Muscle layer of duodenum (tissue), 2 donors: ENCODE measurements around the gene JAKMIP1.

Experiments
- H3K27ac ChIP-seq: one replicate; pipeline ENCODE4 v1.7.0; 2013; ENCODE audit warnings: mild to moderate bottlenecking, low read length
- H3K27me3 ChIP-seq: one replicate; pipeline ENCODE4 v1.7.0; 2013; ENCODE audit warnings: low read depth, mild to moderate bottlenecking, control low read depth, low read length
- H3K36me3 ChIP-seq, 2 donors: one replicate each; pipeline ENCODE4 v1.7.0; 2013; ENCODE audit warnings: low read length in 2 of 2, control low read depth in 1 of 2, mild to moderate bottlenecking in 1 of 2; ENCODE audit not compliant: insufficient read depth in 2 of 2, control insufficient read depth in 1 of 2
- H3K4me1 ChIP-seq, 2 donors: one replicate each; pipeline ENCODE4 v1.7.0; 2013; ENCODE audit warnings: low read length in 2 of 2, mild to moderate bottlenecking in 2 of 2, control low read depth in 1 of 2, moderate library complexity in 1 of 2; ENCODE audit not compliant: insufficient read depth in 2 of 2, control insufficient read depth in 1 of 2
- H3K4me3 ChIP-seq, 2 donors: one replicate each; pipeline ENCODE4 v1.7.0; 2013; ENCODE audit warnings: low read length in 2 of 2, low read depth in 1 of 2, mild to moderate bottlenecking in 1 of 2
- H3K9me3 ChIP-seq, 2 donors: one replicate each; pipeline ENCODE4 v1.7.0; 2013; ENCODE audit warnings: low read length in 2 of 2, control low read depth in 1 of 2, mild to moderate bottlenecking in 1 of 2; ENCODE audit not compliant: control insufficient read depth in 1 of 2
- donor health status: healthy.

JAKMIP1 gene

DNA sequence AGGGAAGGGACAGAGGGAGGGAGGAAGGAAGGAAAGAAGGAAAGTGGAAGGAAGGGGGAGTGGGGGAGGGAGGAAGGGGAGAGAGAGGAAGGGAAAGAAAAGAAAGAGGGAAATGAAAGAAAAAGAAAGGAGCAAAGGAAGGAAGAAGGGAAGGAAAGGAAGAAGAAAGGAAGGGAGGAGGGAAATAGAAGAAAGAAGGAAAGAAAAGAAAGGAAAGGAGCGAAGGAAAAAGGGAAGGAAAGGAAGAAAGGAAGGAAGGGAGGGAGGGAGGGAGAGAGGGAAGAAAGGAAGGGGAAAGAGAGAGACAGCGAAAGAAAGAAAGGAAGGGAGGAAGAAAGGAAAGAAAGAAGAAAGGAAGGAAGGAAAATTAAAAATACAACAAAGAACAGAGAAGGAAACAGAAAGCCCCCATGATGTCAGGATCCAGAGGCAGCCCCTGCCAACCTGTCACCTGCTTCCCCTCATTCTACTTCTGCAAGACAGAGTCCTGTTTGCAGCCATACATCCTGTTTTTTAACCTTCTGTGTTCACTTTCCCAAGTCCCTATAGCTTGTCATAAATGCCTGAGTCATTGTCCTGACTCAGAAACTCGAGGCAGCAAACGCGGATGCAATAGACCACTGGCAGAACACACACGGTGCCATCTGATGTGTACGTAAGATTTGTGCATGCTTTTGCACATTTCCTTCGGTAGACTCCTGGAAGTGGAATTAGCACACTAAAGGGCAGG lies 105.2 kb downstream of the JAKMIP1 start:
- Histone ChIP-seq H3K27ac (no peak overlapping the region), H3K9me3 (peaks cover 0 to 3% of the 10 kb centered on the region in 2 donors), H3K27me3 (no peaks in the 10 kb centered on the region), H3K36me3 (no peaks in the 10 kb centered on the region), H3K4me3 (no peak overlapping the region), H3K4me1 (no peaks in the 10 kb centered on the region)

DNA sequence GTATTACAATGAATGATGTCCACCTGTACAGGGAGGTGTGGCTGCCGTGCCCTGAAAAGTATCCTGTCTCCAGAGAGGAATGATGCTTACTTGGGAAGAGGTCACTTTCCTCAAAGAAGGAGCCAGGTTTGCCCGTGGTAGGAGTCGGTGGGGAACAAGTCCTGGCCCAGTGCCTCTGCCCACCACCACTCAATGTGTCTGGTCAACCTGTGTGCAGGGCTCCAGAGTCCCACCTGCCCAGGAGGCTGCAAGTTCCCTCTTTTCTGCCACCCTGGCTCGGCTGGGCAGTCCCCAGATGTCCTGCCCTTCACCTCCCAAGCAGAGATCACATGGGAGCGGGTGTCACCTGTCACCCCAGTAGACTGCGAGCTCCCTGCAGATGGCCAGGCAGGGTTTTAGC lies 106.7 kb downstream of the JAKMIP1 start:
- no peaks in the 10 kb centered on the region for H3K27me3 ChIP-seq
- no peak overlapping the region for H3K4me3 ChIP-seq
- H3K36me3 ChIP-seq = no peaks in the 10 kb centered on the region
- H3K9me3 ChIP-seq = no peaks in the 10 kb centered on the region
- no peaks in the 10 kb centered on the region for H3K4me1 ChIP-seq
- no peak overlapping the region for H3K27ac ChIP-seq

DNA sequence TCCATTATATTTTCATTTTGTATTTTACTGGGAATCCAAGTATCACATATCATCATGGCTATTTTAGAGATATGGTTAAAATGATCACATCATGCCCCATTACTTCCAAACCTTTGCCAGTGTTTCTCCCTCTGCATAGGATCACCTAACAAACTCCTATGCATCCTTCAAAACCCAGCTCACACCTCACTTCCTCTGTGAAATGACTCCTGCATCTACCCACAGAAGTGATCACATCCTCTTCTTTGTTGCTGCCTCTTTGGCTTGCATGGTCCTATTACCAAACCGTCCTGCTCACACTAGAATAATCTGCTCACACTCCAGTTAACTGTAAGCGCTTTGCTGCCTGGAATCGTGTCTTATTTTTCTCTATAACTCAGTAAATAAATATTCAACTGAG lies 107.4 kb downstream of the JAKMIP1 start:
- no peaks in the 10 kb centered on the region for H3K9me3 ChIP-seq
- H3K4me1 ChIP-seq = no peaks in the 10 kb centered on the region
- no peaks in the 10 kb centered on the region for H3K36me3 ChIP-seq
- H3K27me3 ChIP-seq = no peaks in the 10 kb centered on the region
- no peak overlapping the region for H3K4me3 ChIP-seq
- H3K27ac ChIP-seq = no peak overlapping the region

DNA sequence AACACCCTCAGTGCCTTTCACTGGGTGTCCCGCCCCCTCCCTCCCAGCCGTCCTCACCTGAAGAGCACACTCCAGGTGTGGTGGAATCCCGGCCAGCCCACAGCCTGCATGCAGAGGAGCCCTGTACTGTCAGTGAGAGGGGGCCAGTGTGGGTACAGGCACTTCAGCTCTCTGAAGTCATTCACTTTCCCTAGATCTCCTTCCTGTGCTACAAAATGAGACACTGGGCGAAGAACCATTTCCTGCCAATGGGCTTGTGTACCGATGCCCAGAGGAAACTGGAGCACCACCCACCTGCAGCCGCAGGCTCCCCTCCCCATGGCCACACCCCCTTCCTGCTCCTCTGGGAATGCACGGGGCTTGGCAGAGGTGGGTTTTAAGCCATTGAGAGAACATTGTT lies 108.2 kb downstream of the JAKMIP1 start:
- Histone ChIP-seq H3K27ac (no peak overlapping the region), H3K27me3 (no peaks in the 10 kb centered on the region)

DNA sequence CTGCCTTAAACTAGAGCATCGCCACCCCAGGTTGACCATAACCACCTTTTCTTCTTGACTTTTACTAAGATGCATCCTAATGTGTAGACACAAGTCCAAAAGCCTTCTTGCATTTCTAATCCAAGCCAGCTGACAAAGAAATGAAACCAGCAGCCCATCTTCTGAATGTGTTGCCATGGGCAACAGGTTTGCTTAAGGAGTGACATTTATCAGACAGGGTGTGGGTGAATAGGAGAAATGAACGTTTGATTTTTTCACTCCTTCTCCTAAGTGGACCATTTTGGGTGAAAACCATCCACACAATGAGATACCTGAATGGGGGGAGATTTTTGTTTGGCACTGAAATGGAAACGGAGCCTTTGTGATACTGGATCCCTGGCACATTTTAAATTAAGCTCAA lies 109.4 kb downstream of the JAKMIP1 start:
- Histone ChIP-seq H3K4me3 (no peak overlapping the region), H3K27ac (no peak overlapping the region), H3K4me1 (no peaks in the 10 kb centered on the region), H3K9me3 (no peaks in the 10 kb centered on the region), H3K36me3 (no peaks in the 10 kb centered on the region), H3K27me3 (no peaks in the 10 kb centered on the region)

More for the DNA sequence above, 108.2 kb downstream of the JAKMIP1 start:
- Histone ChIP-seq H3K36me3 (no peaks in the 10 kb centered on the region), H3K9me3 (no peaks in the 10 kb centered on the region), H3K4me1 (no peaks in the 10 kb centered on the region), H3K4me3 (no peak overlapping the region)

DNA sequence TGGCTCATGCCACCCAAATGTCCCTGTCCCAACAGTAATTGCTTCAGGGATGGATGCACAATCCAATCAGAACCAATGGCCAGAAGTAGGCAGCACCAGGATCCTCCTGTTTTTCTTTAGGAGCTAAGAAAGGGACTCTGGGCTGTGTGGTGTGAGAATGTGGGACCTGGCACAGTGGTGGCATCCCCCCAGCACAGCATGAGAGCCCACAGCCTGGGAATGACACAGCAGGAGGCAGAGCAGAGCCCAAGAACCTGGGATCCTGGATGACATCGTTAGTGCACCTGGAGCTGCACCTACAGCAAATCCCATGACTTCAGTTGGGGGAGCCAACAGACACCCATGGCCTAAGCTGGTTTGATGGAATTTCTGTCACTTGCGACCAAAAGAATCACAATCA lies 111.4 kb downstream of the JAKMIP1 start:
- Histone ChIP-seq H3K9me3 (no peaks in the 10 kb centered on the region), H3K27ac (no peak overlapping the region), H3K27me3 (no peaks in the 10 kb centered on the region), H3K4me3 (no peak overlapping the region), H3K36me3 (no peaks in the 10 kb centered on the region), H3K4me1 (no peaks in the 10 kb centered on the region)

DNA sequence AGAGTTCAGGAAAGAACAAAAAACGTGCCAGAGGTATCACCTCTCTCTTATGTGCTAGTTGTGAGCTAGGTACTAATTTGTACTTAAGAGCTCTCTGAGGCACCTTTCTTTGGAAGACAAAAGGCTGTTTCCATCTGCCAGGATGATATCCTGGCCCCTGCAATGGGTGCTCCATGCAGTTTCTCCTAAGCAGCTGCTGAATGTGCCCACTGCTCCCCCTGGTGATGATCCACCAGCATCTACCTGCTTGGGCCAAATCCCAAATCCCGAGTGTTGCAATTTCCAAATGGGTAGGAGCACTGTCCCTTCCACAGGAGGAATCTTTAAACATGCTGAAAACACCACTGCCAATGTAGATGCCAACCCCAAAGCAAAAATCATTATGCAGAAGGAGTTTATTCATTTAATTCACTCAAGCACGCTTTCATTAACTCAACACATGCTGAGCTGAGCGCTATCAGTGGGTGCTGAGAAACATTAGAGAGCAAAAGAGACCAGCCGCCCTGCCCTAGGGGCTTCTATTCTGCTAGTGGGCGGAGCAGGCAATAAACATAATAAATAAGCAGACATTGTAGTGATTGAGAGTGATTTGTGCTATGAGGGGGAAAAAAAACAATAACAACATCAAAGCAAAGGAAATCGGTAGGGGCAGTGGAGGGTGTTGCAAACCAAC lies 112.5 kb downstream of the JAKMIP1 start:
- Histone ChIP-seq H3K4me1 (no peaks in the 10 kb centered on the region), H3K27me3 (no peaks in the 10 kb centered on the region), H3K27ac (no peak overlapping the region), H3K4me3 (no peak overlapping the region), H3K9me3 (no peaks in the 10 kb centered on the region), H3K36me3 (no peaks in the 10 kb centered on the region)

DNA sequence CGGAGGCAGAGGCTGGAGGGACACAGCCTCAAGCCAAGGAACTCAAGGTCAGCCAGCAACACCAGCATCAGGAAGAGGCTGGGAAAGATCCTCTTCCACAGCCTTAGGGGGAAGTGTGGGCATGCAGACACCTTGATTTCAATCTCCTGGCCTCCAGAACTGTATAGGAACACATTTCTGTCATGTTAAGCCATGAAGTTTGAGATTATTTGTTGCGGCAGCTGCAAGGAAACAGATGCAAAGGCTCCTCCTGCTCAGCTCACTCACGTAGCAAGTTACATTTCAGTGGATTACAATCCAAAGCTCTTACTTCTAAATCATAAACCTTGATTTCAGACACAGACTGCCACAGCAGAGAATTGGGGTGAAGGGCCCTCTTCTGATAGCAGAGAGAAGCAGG lies 113.5 kb downstream of the JAKMIP1 start:
- Histone ChIP-seq H3K4me1 (no peaks in the 10 kb centered on the region), H3K9me3 (no peaks in the 10 kb centered on the region), H3K27me3 (no peaks in the 10 kb centered on the region), H3K36me3 (no peaks in the 10 kb centered on the region), H3K27ac (no peak overlapping the region), H3K4me3 (no peak overlapping the region)

DNA sequence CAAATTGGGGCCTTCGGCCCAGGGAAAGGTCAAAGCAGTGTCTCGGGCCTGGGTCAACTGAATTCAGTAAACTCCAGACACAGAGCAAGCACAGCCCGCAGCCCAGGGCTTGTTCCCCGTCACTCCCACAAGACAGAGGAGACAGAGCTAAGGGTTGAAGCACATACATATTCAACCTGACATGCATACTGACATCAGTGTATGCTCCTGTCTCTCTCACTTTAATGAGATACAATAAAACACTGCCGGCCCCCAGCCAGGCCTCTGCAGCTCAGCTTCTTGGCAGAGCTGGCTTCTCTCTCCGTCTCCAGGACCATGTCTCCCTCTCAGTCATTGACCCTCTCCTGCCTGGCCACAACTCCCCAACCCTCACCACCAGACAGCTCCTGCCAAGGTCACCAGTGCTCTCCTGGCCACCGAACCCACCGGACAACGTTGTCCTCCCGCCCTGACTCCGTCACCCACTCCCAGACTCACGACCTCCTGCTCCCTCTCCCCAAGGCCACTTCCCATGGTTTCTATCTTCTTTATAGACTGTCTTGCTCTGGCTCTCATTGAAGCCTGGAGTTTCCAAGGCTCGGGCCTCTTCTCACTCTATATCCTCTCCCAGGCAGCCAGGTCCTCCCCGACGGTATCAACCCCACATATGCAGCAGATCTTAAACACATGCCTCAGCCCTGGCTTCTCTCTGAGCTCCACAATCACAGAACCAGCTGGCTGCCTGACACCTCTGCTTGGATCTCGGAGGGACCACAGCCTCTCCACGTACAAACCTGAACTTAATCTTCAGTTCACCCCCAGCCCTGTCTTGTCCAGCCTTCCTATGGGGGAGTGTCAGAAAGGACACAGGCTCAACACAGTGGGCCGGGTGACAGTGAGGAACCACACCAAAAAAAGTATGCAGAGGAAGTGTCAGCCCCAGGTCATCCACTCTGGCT lies 114.4 kb downstream of the JAKMIP1 start:
- Histone ChIP-seq H3K9me3 (no peaks in the 10 kb centered on the region), H3K36me3 (no peaks in the 10 kb centered on the region), H3K27ac (no peak overlapping the region), H3K27me3 (no peaks in the 10 kb centered on the region), H3K4me3 (no peak overlapping the region), H3K4me1 (no peaks in the 10 kb centered on the region)

DNA sequence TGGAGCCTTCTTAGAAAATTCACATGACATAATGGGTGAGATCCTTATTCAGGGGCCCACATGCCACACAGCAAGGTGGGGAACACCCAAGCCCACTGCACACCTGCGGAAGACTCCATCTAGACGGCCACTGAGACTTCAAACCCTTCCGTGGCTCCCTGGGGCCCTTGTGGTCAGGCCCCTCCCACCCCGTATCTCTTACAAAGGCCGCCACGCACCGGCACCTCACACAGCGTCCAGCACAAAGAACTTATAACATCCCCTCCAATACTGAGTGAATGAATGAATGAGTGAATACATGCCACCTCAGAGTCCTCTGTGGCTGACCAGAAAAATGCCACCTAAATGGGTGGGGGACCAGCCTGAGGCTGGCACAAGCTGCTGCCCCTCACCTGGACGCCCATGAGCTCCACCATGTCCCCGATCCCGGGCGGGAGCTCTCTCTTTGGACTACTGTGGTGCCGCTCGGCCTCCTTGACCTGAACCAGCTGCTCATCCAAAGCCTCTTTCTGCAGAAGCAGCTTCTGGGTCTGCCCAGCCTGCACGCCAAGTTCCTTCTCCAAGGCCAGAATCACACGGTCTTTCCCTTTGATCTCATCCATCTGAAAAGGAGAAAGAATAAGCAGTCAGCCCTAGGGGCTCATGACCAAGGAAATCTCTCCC lies 115.2 kb downstream of the JAKMIP1 start:
- Histone ChIP-seq H3K36me3 (no peaks in the 10 kb centered on the region), H3K9me3 (no peaks in the 10 kb centered on the region), H3K27ac (no peak overlapping the region), H3K27me3 (no peaks in the 10 kb centered on the region), H3K4me1 (no peaks in the 10 kb centered on the region), H3K4me3 (no peak overlapping the region)

DNA sequence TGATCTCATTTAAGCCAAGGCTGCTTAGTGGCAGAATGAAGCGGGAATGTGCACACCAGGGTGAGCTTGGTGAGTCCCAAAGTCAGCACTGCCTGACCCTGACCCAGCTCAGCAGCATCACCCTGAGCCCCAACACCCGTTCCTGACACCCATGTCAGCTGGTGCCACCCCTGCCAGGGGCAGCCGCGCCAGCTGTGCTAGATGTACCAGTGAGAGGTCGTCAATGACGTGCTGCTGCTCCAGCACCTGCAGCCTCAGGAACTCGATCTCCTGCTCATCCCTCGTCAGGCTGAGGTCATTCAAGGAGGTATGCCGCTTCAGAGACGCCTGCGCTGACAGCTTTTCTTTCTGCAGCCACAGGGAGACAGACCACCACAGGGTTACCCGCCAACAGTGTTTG lies 120.4 kb downstream of the JAKMIP1 start:
- no peak overlapping the region for H3K4me3 ChIP-seq
- H3K4me1 ChIP-seq = no peaks in the 10 kb centered on the region

More for the DNA sequence above, 120.4 kb downstream of the JAKMIP1 start:
- Histone ChIP-seq H3K36me3 (no peaks in the 10 kb centered on the region), H3K9me3 (no peaks in the 10 kb centered on the region), H3K27ac (no peak overlapping the region), H3K27me3 (no peaks in the 10 kb centered on the region)
